IMR-90 (cell line): ENCODE results near the gene ID3. TPM values are rescaled to one million over a fixed set of nuclear protein-coding genes. Genes with fewer than 3 reads are reported as not detected.
A peak's percentile ranks its signal among the peaks of the same experiment; 100 is the strongest.

Source experiments
- ATAC-seq: fragments of 200-7000 bp; cut with Tn5 transposase; 2 replicates; pipeline ENCODE4 v1.9.1; 2020; ENCODE audit warnings: low read depth, mild to moderate bottlenecking, moderate library complexity
- BruUV-seq: library from RNA; stranded (reverse); fragments of 400-500 nt; replicated peaks from 2 replicates; lab custom pipeline; 2021; lab: Mats Ljungman, UMichigan
- CTCF ChIA-PET: fragments of 300-600 bp; formaldehyde crosslinking; extraction: SDS; loops from one replicate; lab custom pipeline; 2021; ENCODE audit warnings: antibody characterized with exemption; lab: Yijun Ruan, JAX
- POLR2A ChIA-PET: fragments of 300-600 bp; sonication (Branson Sonifier 250); formaldehyde crosslinking; loops from one replicate; lab custom pipeline; 2022; ENCODE audit warnings: antibody characterized with exemption; ENCODE audit not compliant: unreplicated experiment; lab: Charles Lee
- DNase-seq: peaks from one replicate; pipeline ENCODE4 v3.0.0; 2013
- H2AFZ ChIP-seq: replicated peaks from 2 replicates; pipeline ENCODE3; 2013; ENCODE audit warnings: low read length, mild to moderate bottlenecking; ENCODE audit not compliant: poor library complexity
- H2AK5ac ChIP-seq: 2 replicates; pipeline ENCODE4 v1.6.1; 2013; ENCODE audit warnings: low read depth, low read length, inconsistent platforms
- H2AK9ac ChIP-seq: replicated peaks from 2 replicates; pipeline ENCODE3; 2013; ENCODE audit warnings: mild to moderate bottlenecking, low read depth, low read length, moderate library complexity; ENCODE audit not compliant: poor library complexity
- H2BK120ac ChIP-seq: 2 replicates; pipeline ENCODE4 v1.6.1; 2013; ENCODE audit warnings: low read depth, low read length, inconsistent platforms
- H2BK15ac ChIP-seq: 3 replicates; pipeline ENCODE4 v1.6.1; 2013; ENCODE audit warnings: low read depth, low read length, inconsistent platforms
- H2BK20ac ChIP-seq: 2 replicates; pipeline ENCODE4 v1.6.1; 2013; ENCODE audit warnings: low read depth, mild to moderate bottlenecking, inconsistent platforms, low read length, moderate library complexity
- H2BK5ac ChIP-seq: 2 replicates; pipeline ENCODE4 v1.6.1; 2013; ENCODE audit warnings: mild to moderate bottlenecking, low read depth, low read length, inconsistent platforms; ENCODE audit not compliant: poor library complexity, severe bottlenecking
- H3K14ac ChIP-seq: replicated peaks from 2 replicates; pipeline ENCODE4 v1.6.1; 2013; ENCODE audit warnings: low read depth, low read length, inconsistent platforms
- H3K18ac ChIP-seq: 2 replicates; pipeline ENCODE4 v1.6.1; 2013; ENCODE audit warnings: low read depth, low read length, control low read depth
- H3K23ac ChIP-seq: 2 replicates; pipeline ENCODE4 v1.6.1; 2013; ENCODE audit warnings: low read depth, low read length, inconsistent platforms
- H3K27ac ChIP-seq: 2 replicates; pipeline ENCODE4 v1.5.1; 2013; ENCODE audit warnings: mild to moderate bottlenecking, control low read depth, low read length; ENCODE audit not compliant: insufficient read depth
- H3K27me3 ChIP-seq: 2 replicates; pipeline ENCODE4 v1.6.1; 2013; ENCODE audit warnings: low read length; ENCODE audit not compliant: control insufficient read depth, insufficient read depth
- H3K36me3 ChIP-seq: 2 replicates; pipeline ENCODE4 v1.6.1; 2013; ENCODE audit warnings: low read length, mixed read lengths; ENCODE audit not compliant: control insufficient read depth, insufficient read depth
- H3K4ac ChIP-seq: 2 replicates; pipeline ENCODE4 v1.6.1; 2013; ENCODE audit warnings: low read depth, low read length, inconsistent platforms
- H3K4me1 ChIP-seq: 2 replicates; pipeline ENCODE4 v1.6.1; 2013; ENCODE audit warnings: low read length, mixed read lengths; ENCODE audit not compliant: control insufficient read depth, insufficient read depth
- H3K4me2 ChIP-seq: 2 replicates; pipeline ENCODE4 v1.6.1; 2013; ENCODE audit warnings: low read depth, mild to moderate bottlenecking, control low read depth, low read length, moderate library complexity
- H3K4me3 ChIP-seq: 2 replicates; pipeline ENCODE4 v1.5.1; 2013; ENCODE audit warnings: low read depth, mild to moderate bottlenecking, control low read depth, low read length, moderate library complexity; ENCODE audit not compliant: insufficient read depth
- H3K56ac ChIP-seq: 2 replicates; pipeline ENCODE4 v1.6.1; 2013; ENCODE audit warnings: low read length, inconsistent platforms; ENCODE audit not compliant: insufficient read depth; ENCODE audit errors: extremely low read depth
- H3K79me1 ChIP-seq, 2 experiments: 2 replicates each; pipeline ENCODE4 v1.6.1; 2013; ENCODE audit warnings: low read length in 2 of 2, inconsistent platforms in 1 of 2, low read depth in 1 of 2
- H3K9ac ChIP-seq: 2 replicates; pipeline ENCODE4 v1.6.1; 2013; ENCODE audit warnings: low read depth, low read length, control low read depth
- H3K9me1 ChIP-seq: 2 replicates; pipeline ENCODE4 v1.6.1; 2013; ENCODE audit warnings: low read length, inconsistent platforms; ENCODE audit not compliant: insufficient read depth
- H3K9me3 ChIP-seq: 2 replicates; pipeline ENCODE4 v1.6.1; 2013; ENCODE audit warnings: low read length; ENCODE audit not compliant: control insufficient read depth, insufficient read depth
- H4K20me1 ChIP-seq: 2 replicates; pipeline ENCODE4 v1.6.1; 2013; ENCODE audit warnings: low read length, inconsistent platforms; ENCODE audit not compliant: insufficient read depth
- H4K5ac ChIP-seq: 2 replicates; pipeline ENCODE4 v1.6.1; 2013; ENCODE audit warnings: mild to moderate bottlenecking, low read depth, low read length, control low read depth
- H4K8ac ChIP-seq, 2 experiments: 2 replicates each; pipeline ENCODE4 v1.6.1; 2013; ENCODE audit warnings: low read depth in 2 of 2, low read length in 2 of 2, control low read depth in 1 of 2, inconsistent platforms in 1 of 2
- H4K91ac ChIP-seq: 2 replicates; pipeline ENCODE4 v1.6.1; 2013; ENCODE audit warnings: low read depth, low read length, inconsistent platforms; ENCODE audit not compliant: insufficient read depth
- CHD1 ChIP-seq: IDR thresholded peaks from 2 replicates; pipeline ENCODE4 v1.6.1; 2012; ENCODE audit warnings: low read depth, low read length, improper control_type of control experiment
- MXI1 ChIP-seq: IDR thresholded peaks from 2 replicates; pipeline ENCODE4 v1.6.1; 2012; ENCODE audit warnings: low read depth, mild to moderate bottlenecking, low read length, moderate library complexity, borderline replicate concordance
- RCOR1 ChIP-seq: IDR thresholded peaks from 2 replicates; pipeline ENCODE4 v1.6.1; 2012; ENCODE audit warnings: mild to moderate bottlenecking, low read length, improper control_type of control experiment; ENCODE audit not compliant: insufficient replicate concordance
- WGBS, 2 experiments: methylation state at CpG; one replicate each; pipeline versions ENCODE4 v1.1.5 to v1.1.7; 2013; ENCODE audit warnings: missing lambda C conversion rate in 2 of 2; ENCODE audit not compliant: insufficient read length in 1 of 2; ENCODE audit errors: extremely low coverage in 2 of 2; 5-methylcytosine and 5-hydroxymethylcytosine counted together
- dilution Hi-C: fragments of 300-500 bp; cut with HindIII; formaldehyde crosslinking; loops from one replicate; pipeline ENCODE4 v1.14.3; 2018; ENCODE audit warnings: low sequenced_read_pairs; ENCODE audit not compliant: unreplicated experiment
- in situ Hi-C: fragments of 300-500 bp; cut with MboI; formaldehyde crosslinking; loops from 3 replicates; pipeline ENCODE4 v1.14.3; 2019; ENCODE audit warnings: low sequenced_read_pairs, inconsistent platforms, mixed read lengths
- intact Hi-C: fragments of 100-400 bp; cut with micrococcal nuclease; formaldehyde crosslinking; loops from 2 replicates; pipeline ENCODE4 v1.10.0; 2022
- polyA plus RNA-seq, 3 experiments: library from polyadenylated mRNA; depleted of rRNA; stranded (reverse); fragments of >200 nt; gene quantifications; 2 replicates each; pipeline ENCODE4 v1.2.3, GENCODE V29; 2012; ENCODE audit warnings: low replicate concordance in 1 of 3
- total RNA-seq: library from RNA; depleted of rRNA; stranded (reverse); fragments of >200 nt; gene quantifications from 2 replicates; pipeline ENCODE4 v1.2.3, GENCODE V29; 2012
- TF ChIP-seq, protein P1 (sequence below): conservative IDR thresholded peaks from 2 replicates; pipeline ENCODE4 v1.5.1; 2012; ENCODE audit warnings: mild to moderate bottlenecking, low read depth, low read length, improper control_type of control experiment

Gene ID3
- total and polyA plus RNA-seq, 2 of the 4 experiments (the other 2 are of a cell fraction), result 109 to 304 TPM

DNA sequence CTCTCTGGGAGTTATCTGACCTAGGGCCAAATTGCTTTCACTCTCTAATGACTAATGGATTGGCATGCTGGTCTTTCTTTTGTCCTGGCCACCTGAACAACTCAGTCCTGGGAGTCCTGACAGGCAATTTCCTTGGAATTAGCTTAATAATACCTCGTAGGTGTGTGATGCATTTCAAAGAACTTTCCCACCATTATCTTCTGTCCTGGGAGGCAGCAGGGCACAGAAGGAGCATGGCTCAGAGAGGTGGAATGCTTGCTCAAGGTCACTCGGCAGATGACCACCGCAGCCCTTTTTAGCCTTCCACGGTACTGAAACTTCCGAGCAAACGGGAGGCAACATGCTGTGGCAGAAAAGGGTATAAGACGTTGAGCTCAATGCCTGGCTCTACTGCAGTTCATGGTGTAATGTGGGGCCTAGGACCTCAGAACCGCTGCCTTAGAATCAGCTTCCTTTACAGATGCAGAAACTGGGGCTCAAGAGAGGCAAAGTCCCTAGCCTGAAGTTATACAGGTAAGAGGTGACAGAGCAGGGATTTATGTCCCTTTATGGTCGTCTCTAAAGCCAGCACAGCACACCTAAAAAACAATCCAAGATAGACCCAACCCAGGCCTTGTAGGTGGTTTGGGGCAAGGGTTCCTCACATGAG is 3.2 kb downstream of the ID3 start (continued):
- TF ChIP-seq CHD1, result no peak; the same call in 1 of the 2 replicates
- TF ChIP-seq RCOR1, result peak; percentile 15

DNA sequence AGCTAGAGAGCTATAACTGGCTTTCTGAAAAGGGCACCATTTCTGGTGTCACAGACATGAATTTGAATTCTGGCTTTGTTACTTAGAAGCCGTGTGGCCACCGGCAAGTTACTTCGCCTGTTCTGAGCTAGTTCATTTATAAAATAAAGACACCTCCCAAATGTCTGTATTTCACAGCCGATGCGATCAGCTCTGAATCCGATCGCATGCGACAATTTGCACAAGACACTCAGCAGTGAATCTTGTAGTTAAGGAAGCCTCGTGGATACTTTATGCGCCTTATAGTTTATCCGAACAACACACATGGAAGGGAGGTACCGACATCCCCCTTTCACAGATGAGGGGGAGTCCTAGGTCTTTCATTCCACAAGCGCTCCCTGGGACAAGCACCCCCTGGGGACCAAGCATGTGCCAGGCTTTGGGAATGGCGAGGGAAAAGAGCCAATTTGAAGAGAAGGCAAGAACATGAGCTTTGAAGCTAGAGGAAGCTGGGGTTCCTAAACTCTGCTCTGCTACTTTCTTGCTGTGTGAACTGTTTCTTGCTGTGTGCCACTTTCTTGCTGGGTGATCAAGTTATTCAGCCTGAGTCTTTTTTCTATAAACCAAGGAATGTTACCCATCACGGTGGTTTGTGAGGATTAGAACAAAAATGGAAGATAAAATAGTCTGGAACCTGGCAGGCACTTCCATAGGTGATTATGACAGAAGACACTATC is 3.9 kb downstream of the ID3 start:
- no peaks in the 10 kb centered on the region for H3K27me3 ChIP-seq
- H2BK15ac ChIP-seq, result peak overlapping the region; percentile 79
- H4K8ac ChIP-seq, result peak overlapping the region; percentile 72 to 89
- peak overlapping the region; percentile 93 for H3K4me2 ChIP-seq
- no peaks in the 10 kb centered on the region for H3K9me3 ChIP-seq
- WGBS, 2 experiments, result no CpG with 5 or more reads among the region's 15 CpGs
- peak overlapping the region; percentile 32 for H4K5ac ChIP-seq
- H2AK5ac ChIP-seq, result peak overlapping the region; percentile 91
- TF ChIP-seq MXI1, result no peak
- TF ChIP-seq, protein P1, sequence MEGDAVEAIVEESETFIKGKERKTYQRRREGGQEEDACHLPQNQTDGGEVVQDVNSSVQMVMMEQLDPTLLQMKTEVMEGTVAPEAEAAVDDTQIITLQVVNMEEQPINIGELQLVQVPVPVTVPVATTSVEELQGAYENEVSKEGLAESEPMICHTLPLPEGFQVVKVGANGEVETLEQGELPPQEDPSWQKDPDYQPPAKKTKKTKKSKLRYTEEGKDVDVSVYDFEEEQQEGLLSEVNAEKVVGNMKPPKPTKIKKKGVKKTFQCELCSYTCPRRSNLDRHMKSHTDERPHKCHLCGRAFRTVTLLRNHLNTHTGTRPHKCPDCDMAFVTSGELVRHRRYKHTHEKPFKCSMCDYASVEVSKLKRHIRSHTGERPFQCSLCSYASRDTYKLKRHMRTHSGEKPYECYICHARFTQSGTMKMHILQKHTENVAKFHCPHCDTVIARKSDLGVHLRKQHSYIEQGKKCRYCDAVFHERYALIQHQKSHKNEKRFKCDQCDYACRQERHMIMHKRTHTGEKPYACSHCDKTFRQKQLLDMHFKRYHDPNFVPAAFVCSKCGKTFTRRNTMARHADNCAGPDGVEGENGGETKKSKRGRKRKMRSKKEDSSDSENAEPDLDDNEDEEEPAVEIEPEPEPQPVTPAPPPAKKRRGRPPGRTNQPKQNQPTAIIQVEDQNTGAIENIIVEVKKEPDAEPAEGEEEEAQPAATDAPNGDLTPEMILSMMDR, result 0 out of 2 replicates have a peak, but pooled peaks have one; percentile 10
- peak overlapping the region; percentile 82 for H2BK20ac ChIP-seq
- H3K27ac ChIP-seq, result peak overlapping the region; percentile 85
- dilution Hi-C loops, result no loop called here
- H3K79me1 ChIP-seq, result peaks cover 0 to 39% of the 10 kb centered on the region in 2 experiments; a peak in 3 of 4 replicates
- ATAC-seq (no peak), DNase-seq (peak; percentile 68)
- no TSS peak for BruUV-seq
- peak overlapping the region; percentile 90 for H2AFZ ChIP-seq
- H3K36me3 ChIP-seq, result peaks cover 16% of the 10 kb centered on the region
- H4K20me1 ChIP-seq, result peaks cover 42% of the 10 kb centered on the region
- intact Hi-C loops, result loop anchor here (1.0 to 5.0 kb wide), 2 partner anchors 80 to 137 kb away; partner anchors contain the start of gene RPL11
- H3K56ac ChIP-seq, result peak overlapping the region; percentile 95
- peak overlapping the region; percentile 90 for H2BK120ac ChIP-seq
- H3K9me1 ChIP-seq, result peaks cover 3% of the 10 kb centered on the region; the same call in 1 of the 2 replicates
- CTCF ChIA-PET, result interaction anchor here (0.8 to 9.4 kb wide), 4 partner anchors 9 to 81 kb away, joined by 3 to 67 read pairs (median 4); no protein-coding TSS in a partner anchor
- H3K4me1 ChIP-seq, result peaks cover 24% of the 10 kb centered on the region
- H3K4ac ChIP-seq, result peak overlapping the region; percentile 95
- peak overlapping the region; percentile 94 for H2AK9ac ChIP-seq
- peak overlapping the region; percentile 98 for H3K23ac ChIP-seq
- in situ Hi-C loops, result no loop called here
- H3K9ac ChIP-seq, result peak overlapping the region; percentile 99
- H3K14ac ChIP-seq, result peak overlapping the region; percentile 86
- peak overlapping the region; percentile 96 for H4K91ac ChIP-seq
- H3K18ac ChIP-seq, result peak overlapping the region; percentile 40
- POLR2A ChIA-PET, result interaction anchor here (0.6 to 2.5 kb wide), 4 partner anchors 79 to 390 kb away, joined by 3 to 9 read pairs (median 3); no protein-coding TSS in a partner anchor
- peak overlapping the region; percentile 85 for H2BK5ac ChIP-seq
- peak overlapping the region; percentile 43 for H3K4me3 ChIP-seq
